PFSK-1 (cell line): ENCODE data around the gene LRP2.

Experiments used
- SIN3A ChIP-seq: IDR thresholded peaks from 2 replicates; pipeline ENCODE4 v1.6.1; 2012; ENCODE audit warnings: mild to moderate bottlenecking, low read length, moderate library complexity, borderline replicate concordance; ENCODE audit not compliant: insufficient read depth
- TAF1 ChIP-seq: IDR thresholded peaks from 2 replicates; pipeline ENCODE4 v1.6.1; 2012; ENCODE audit warnings: low read length, control low read depth, borderline replicate concordance; ENCODE audit not compliant: insufficient read depth

GRCh38 chr2:169185711-169186110, 176.6 kb downstream of the LRP2 start:
- TF ChIP-seq SIN3A = no peak
- no peak for TF ChIP-seq TAF1
